Measurements from ENCODE around the gene PTTG1IP.

Gene PTTG1IP

DNA sequence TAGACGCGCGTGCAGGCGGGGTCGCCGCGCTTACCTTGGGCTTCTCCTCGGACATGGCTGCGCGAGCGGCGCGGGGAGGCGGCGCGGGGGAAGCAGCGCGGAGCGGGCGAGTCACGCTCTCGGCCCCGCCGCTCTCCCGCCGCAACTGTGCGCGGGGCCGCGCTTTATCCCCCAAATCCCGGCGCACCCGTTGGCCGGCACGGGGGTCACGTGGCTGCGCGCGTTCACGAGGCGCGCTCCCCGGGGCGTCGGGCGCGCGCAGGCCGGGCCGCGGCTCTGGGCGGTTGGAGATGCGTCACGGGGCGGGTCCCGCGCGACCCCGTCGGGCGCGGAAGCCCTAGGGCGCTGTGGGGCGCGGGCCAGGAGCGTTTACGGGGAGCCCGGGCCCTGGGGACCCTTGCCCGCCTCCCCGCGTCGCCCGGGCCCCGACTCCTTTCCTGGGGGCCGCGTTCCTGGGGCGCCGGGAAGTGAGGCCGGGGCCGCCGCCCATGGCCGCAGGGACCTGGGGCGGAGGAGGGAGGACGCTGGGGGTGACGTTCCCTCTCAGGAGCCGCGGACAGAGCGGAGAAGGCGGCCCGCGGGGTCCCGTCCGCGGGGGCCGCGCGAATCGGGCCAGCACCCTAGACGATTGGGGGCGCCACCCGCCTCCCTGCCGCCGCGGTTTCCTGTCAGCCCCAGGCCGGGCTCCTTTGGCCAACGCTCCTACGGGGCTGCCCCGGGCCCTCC is 55.4 kb downstream of the PTTG1IP start, which contains the start of gene SUMO3:
SUMO3 (minus strand) TSS at position 149 of the 726 bp plus-strand sequence; CDS start at position 55, 94 bp downstream.
- DNase-seq = no peak

DNA sequence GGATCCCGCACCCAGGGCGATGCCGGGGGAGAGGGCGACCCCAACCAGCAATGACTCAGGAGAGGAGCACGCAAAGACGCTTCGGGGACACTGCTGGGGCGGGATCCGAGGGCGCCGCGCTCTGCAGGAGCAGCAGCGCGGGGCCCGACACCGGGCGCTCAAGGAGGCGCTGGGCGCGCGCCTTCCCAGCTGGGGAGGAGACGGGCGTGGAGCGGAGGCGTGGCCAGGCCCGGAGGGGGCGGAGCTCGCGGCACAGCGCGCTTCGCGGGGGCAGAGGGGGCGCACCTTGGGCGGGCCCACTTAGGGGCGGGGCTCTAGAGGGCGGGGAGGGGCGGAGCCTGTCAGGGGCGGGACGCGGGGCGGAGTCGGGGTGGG is 56.0 kb downstream of the PTTG1IP start:
- DNase-seq = no peak

DNA sequence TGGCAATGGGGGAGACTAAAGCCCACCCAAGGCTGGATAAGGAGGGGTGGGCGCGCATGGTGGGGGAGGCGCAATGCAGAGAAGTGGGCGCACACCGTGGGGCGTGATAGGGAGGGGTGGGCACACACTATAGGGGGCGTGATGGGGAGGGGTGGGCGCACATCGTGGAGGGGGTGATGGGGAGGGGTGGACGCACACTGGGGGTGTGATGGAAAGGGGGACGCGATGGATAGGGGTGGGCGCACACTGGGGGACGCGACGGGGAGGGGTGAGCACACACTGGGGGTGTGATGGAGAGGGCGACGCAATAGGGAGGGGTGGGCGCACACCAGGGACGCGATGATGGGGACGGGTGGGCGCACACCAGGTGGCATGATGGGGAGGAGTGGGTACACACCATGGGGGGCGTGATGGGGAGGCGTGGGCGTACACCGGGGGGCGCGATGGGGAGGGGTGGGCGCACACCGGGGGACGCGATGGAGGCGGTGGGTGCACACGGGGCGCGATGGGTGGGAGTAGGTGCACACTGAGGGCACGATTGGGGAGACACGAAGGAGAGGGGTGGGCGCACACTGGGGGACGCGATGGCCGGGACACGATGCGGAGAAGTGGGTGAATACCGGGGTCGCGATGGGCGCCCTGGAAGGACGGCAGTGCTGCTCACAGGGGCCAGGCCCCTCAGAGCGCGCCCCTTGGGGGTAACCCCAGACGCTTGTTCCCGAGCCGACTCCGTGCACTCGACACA is 56.6 kb downstream of the PTTG1IP start:
- DNase-seq = no peak

DNA sequence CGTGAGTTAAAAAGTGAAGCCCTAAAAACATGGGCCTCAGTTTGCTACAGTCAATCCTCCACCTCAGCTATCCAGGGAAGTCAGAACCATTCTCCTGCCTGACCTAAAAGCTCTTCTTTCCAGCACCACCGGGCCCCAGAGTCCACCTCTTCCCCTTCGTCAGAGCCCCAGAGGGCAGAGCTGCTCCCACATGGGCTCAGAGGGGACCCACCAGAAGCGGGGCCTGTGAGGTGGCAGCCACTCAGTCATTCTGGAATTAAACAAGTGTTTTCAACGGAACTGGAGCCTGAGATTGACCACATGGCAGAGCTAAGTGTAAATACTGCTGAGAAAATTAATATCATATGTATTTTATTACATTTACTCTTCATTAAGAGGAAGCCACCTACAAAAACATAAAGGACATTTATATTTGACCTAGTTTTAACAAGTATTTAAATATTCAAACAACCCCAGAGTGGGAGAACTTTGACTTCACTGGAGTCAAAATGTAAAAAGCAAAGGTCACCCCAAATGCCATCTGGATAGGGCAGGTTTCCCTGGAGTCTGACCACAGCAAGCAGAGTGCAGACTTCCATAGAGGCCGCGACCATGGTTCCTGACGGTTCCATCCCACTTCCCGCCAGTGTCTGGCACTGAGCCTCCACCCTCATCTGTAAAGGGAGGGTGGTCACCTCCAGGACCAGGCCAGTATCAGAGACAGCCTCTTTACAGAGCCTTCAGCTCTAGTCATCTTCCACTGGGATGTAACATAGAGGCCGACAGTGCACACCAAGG is 57.5 kb downstream of the PTTG1IP start:
- DNase-seq = no peak

DNA sequence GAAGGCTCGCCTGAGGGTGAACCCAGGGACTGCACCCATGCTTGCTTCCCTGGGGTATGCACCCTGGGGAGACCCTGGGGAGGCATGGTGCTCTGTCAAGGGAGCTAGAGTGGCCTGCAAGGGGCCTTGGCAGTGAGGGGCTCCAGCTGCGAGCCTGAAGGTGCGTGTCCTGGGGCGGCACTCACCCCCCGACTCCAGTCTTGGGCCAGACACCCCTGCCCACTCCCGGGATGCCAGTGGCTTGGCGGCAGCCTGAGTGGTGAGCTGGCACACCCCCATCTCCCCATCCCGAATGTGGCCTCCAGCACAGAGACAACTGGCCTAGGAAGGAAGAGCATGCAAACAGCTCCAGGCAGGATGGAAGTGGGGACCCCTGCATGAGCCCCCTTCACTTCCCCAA is 58.3 kb downstream of the PTTG1IP start:
- DNase-seq = no peak

DNA sequence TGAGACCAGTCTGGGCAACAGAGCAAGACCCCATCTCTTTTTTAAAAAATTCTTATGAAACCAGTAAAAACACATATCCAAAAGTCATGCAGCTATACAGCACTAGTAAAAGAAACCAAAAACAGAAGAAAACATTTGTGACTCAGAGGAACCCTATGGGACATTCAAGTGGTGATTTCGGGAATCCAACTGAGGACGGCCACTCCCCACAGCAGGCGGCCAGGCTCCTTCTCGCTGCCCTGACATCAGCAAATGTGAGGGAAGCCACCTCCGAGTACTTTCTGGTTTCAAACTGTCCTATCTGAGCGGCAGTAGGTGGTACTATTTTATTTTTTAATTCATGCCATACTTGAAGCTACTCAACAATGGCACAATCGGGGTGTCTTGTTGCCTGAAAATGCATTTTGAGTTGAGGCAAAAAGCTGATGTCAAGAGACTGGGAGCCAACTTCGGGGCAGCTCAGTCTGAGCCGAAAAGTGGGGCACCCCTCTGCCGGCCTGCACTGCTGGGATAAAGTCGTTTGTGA is 58.9 kb downstream of the PTTG1IP start:
- DNase-seq = no peak

DNA sequence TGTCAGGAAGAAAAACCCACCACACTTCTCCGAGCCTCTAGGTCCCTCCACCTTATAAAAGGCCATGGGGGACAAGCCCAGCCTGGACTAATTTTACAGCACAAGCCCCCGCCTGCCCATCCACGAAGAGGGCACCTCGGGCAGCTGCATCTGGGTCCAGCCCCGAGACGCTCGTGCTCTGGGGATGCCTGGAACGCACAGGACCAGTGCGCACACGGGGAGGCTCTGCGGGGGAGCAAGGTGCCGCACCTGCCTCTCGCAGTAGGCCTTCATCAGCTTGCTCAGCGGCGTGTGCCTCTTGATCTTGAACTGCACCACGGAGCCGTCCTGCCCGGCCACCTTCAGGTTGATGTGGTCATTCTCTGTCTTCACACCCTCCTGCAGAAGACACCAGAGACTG is 59.8 kb downstream of the PTTG1IP start:
- no peak for DNase-seq

DNA sequence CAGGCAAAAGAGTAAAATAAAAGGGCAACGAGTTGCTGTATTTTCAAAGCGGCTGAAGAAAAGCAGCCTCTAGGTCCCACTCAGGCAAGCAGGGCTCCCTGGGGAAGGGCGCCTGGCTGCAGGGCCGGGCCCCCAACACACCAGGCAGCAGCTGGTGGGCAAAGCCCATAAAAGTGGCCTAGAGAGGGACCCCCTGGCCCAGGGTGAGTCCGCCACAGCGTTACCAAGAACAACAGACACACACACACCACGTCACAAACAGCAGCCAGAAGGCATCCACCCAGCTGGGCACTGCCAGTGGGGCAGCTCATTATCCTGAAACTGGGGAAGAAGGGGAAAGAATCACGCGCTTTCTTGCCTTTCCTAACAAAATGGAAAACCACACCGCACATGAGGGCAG is 60.3 kb downstream of the PTTG1IP start:
- no peak for DNase-seq

DNA sequence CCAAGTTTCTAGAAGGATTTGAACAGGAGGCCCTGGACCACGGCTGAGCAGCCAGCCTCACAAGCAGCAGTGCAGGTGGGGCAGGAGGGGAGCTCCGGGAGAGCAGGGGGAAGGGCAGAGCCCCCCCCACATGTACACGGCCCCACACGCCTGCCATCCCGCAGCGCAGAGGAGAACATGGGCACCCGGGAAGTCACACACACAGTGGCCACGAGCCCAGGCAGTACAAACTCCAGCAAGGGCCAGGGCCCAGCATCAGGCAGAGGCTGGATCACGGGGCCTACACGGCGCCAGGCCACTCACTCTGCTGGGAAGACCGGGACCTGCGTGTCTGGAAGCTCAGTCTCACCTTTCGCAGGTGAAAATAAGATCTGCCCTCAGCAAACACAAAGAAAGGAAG is 60.9 kb downstream of the PTTG1IP start:
- no peak for DNase-seq

DNA sequence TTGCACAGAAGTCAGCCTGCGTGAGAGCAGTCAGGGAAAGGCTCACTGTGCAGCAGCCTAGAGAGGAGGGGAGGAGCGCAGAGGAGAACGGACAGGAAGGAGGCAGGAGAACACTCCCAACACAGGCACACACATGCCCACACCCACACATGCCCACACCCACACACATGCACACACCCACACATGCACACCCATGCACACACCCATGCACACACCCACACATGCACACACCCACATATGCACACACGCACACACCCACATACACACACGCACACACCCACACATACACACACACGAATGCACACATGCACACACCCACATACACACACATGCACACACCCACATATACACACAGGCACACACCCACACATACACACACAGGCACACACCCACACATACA is 62.7 kb downstream of the PTTG1IP start:
- DNase-seq = no peak

DNA sequence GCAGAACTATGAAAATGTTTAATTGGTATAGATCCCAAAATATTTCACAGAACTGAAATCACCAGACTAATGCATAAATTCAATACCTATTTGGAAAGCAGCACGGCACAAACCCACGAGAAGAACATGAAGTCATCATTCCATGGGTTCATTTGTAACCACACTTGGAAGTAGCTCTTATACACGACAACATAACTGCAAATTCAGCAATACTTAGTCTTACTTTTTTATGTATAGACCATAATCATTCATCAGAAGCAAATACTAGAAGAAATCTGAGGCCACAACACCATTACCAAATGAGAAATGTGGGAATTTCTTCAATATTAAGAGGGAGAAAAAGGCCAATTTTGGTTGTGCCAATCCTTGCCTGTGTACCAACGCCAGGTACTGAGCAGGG is 67.6 kb downstream of the PTTG1IP start:
- no peak for DNase-seq

DNA sequence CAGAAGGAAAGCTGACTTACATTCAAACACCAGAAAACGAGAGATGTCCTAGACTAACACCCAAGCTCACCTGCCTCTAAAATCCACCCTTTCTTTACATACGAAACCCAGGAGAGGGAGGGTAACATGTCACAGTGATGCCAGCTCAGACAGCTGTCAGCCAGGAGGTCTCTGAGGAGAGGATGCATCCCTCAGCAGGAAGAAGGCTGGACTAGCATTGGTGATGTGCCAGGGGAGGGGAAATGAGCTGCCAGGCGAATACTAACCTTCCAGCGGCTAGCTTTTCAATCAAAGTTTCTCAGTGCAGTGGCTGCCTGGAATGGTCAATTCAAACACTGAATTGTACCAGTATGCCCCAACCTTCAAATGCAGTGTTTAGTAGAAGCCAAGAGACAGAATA is 68.3 kb downstream of the PTTG1IP start:
- DNase-seq = no peak

DNA sequence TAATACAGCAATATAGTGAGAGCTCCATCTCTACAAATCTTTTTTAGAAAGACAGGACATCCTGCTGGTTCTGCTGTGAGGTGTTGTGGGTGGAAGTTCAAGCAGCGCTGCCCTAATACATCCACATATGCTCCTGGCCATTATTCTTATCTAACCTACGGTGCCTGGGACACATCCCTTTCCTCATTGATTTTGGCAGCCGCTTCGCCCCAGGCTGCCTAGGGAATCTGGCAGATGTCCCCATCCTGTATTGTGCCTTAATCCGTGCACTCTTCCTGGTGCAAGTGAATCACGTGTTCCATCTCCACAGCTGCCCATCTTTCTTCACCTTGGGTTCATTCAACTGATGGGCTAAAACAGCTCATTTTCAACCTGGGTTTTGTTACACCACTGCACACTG is 68.7 kb downstream of the PTTG1IP start:
- no peak for DNase-seq

DNA sequence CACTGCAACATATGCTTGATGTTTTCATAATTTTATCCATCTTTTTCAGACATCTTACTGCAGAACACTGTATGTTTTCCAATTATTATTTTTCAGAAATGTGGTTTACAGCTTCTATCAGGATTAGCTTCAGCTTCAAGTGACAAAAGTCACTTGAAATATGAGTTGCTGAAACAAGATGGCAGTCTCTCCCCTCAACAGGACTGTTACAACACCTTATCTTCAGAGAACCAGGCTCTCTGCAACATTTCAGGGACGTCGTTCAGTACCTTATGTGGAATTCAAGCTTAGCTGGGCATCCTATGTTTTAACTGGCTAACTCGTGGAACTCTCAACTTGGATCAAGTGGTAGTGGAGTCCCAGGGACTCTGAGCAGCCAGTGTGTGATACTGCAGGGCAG is 69.8 kb downstream of the PTTG1IP start:
- no peak for DNase-seq

DNA sequence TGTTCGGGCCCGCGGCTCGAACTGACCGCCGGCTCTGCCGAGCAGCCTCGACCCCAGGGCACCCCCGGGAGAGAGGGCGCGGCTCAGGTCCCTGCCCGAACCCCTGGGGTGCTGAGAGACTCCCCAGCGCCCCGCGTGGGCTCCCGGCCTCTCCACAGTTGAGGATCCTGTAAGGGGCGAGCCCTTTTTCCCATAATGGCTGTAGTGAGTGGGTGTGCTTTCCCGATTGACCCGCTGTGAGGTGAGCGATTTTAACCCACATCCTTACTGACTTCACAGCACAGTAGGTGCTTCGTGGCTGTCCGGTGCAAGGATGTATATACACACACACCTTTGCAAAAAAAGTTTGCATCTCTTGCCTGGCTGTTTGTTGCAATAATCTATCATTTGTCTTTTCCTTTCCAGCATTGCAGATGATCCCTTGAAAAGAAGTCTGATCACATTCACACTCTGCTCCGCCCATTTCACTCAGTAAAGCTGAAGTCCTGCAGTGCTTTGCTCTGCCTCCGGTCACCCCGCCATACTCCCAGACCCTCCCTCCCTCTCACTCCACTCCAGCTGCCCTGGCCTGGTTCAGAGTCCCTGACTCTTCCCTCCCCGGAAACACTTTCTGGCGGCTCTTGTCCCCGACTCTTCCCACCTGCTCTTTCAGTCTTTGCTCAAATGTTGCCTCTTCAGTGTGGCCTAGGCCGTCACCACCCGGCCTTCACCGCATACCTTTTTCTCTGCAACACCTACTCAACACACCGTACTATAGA is 70.9 kb downstream of the PTTG1IP start:
- DNase-seq = no peak

DNA sequence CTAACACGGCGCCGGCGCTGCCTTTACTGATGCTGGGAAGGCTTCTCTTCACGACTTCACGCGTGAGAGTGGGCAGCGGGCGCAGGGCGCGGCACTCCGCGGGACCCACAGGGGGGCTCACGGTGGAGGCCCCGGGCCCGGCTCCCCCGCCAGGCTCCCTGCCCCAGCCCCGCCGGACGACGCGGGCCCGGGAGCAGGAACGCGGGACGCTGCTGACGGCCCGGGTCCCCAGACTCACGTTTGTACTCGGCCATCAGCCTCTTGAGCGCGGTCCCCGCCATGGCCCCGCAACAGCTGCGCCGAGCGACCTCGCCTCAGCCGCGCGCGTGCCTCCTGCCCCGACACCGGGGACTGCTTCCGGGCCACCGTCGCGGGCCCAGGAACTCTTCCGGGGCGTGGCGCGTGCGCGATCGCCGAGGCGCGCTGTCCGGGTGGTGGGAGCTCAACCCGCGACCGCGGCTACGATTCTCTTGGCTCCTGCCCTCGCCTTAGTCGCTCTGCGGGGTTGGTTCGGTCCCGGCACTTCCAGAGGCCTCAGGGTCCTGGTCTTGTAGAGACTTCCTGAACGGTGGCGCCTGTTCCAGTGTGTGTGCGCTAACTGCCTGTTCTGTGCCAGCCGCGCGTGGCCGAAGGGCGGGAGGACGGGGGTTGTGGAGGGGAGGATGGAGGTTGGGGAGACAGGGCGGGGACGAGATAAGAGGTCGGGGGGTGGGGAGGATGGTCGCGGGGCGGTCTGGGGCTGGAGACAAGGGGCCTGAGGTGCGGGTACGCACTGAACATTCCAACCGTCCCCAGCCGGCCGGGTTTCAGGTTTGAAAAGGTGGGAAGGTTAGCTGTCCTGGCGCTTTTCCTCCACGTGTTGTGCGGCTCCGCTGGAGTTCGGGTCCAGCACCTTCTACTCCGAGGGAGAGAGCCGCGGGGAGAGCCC is 71.8 kb downstream of the PTTG1IP start, which contains the start of gene UBE2G2:
UBE2G2 (minus strand) TSS at position 353 of the 928 bp plus-strand sequence; CDS start at position 281, 72 bp downstream.
- peak; percentile 32 for DNase-seq

DNA sequence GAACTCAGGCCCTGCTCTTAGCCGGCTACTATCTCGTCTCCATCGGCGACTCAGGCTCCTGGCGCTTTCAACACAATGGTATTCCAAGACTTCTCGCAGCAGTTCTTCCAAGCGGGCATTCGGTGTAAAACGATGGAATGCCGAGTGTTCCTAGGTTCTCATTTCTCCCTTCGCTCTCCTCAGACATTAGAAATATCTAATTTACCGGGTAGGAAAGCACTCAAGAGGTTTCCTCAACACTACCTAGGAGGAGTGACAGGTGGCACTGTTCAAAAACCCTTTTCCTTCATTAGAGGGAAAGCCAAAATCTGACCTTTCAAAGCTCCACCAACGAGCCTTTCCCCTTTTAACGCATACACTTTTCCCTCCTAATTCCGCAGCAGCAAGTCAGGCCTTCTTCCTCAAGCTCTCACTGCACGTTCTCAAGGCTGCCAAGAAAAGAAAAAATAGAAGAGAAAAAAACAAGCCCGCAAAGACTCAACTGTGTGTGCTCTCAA is 72.5 kb downstream of the PTTG1IP start:
- peak; percentile 26 for DNase-seq

DNA sequence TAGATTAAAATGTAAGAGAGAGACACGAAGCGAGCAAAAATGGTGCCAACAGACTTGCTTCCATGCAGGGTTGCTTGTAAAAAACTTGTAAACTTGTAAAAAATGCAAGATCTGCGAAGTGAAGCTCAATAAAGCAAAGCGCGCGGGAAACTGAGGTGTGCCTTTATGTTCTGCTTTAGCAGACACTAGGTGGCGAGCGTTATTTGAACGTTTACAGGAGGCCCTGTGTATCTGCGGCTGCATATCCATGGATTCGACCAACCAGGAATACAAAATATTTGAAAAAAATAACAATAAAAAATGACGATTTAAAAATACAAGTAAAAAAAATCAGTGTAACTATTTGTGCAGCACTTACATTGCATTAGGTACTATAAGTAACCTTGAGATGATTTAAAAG is 73.4 kb downstream of the PTTG1IP start:
- DNase-seq = no peak

DNA sequence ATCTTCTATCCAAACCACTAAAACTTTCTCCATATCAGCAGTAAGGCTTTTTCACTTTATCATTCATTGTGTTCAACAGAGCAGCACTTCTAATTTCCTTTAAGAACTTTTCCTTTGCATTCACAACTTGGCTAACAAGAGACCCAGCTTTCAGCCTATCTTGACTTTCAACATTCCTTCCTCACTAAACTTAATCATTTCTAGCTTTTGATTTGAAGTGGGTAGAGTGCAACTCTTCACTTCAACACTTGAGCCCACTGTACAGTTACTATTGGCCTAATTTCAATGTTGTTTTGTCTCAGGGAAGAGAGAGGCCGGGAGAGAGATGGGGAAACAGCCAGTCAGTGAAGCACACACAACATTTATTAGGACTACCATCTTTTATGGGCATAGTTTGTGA is 73.8 kb downstream of the PTTG1IP start:
- DNase-seq = no peak
